ENCODE measurements around the gene M1AP.

GRCh38 chr2:74581463-74581862, 66.7 kb downstream of the M1AP start:
- TF ChIP-seq CTCF (IDR thresholded peaks at IDR 0.05; ENCODE audit: low read depth, low read length, poor library complexity, severe bottlenecking), result no peak
- TF ChIP-seq EZH2phosphoT487 (IDR thresholded peaks at IDR 0.05; ENCODE audit: borderline replicate concordance, low read length), result no peak
